A549 (cell line): Measurements from ENCODE around the gene TNFRSF1B. TPM values are rescaled to one million over a fixed set of nuclear protein-coding genes. Genes with fewer than 3 reads are reported as not detected.

Experiments used
- ATAC-seq, 2 experiments: fragments of 200-7000 bp in 1 of 2; fragments of >200 bp in 1 of 2; cut with Nextera tagmentation in 1 of 2; cut with Tn5 transposase in 1 of 2; 3 replicates each; pipeline versions ENCODE4 v1.8.0 to v1.9.1; 2018 to 2020; ENCODE audit warnings: mild to moderate bottlenecking in 1 of 2, moderate library complexity in 1 of 2
- CTCF ChIA-PET: fragments of 300-600 bp; sonication (Branson Sonifier 250); formaldehyde crosslinking; extraction: SDS; loops from one replicate; lab custom pipeline; 2021; ENCODE audit warnings: antibody characterized with exemption, inconsistent platforms; lab: Yijun Ruan, JAX
- POLR2A ChIA-PET: fragments of 350-600 bp; formaldehyde crosslinking; extraction: SDS; loops from one replicate; lab custom pipeline; 2021; ENCODE audit warnings: antibody characterized with exemption, inconsistent platforms; lab: Yijun Ruan, JAX
- DNase-seq, 2 experiments: peaks; one replicate each; pipeline versions ENCODE4 v3.0.0 to v3.0.0-alpha.2; 2011 to 2016; ENCODE audit warnings: low read depth in 1 of 2, low spot score in 1 of 2
- FAIRE-seq: peaks from 2 replicates; lab custom pipeline; 2011; peaks lifted over from hg19 to GRCh38; lab: Jason Lieb, UNC
- H3K27ac ChIP-seq, 2 experiments: fragments of >200 bp; sonication (Bioruptor Twin); formaldehyde crosslinking; 3 replicates each; pipeline ENCODE4 v1.5.1; 2016 to 2017
- H3K4me1 ChIP-seq: fragments of >200 bp; sonication (Bioruptor Twin); formaldehyde crosslinking; 3 replicates; pipeline ENCODE4 v1.6.1; 2016
- H3K4me2 ChIP-seq: fragments of >200 bp; sonication (Bioruptor Twin); formaldehyde crosslinking; 3 replicates; pipeline ENCODE4 v1.6.1; 2016
- H3K4me3 ChIP-seq: fragments of >200 bp; sonication (Bioruptor Twin); formaldehyde crosslinking; 3 replicates; pipeline ENCODE4 v1.5.1; 2016
- H3K9me3 ChIP-seq: fragments of >200 bp; sonication (Bioruptor Twin); formaldehyde crosslinking; 3 replicates; pipeline ENCODE4 v1.6.1; 2016
- ATOH8 ChIP-seq: fragments of 250-450 bp; sonication (Bioruptor Pico); IDR thresholded peaks from 2 replicates; pipeline ENCODE4 v1.5.0; 2020; ENCODE audit warnings: low read depth, mild to moderate bottlenecking, moderate library complexity
- BCL3 ChIP-seq: fragments of >200 bp; sonication (Bioruptor Twin); formaldehyde crosslinking; IDR thresholded peaks from 3 replicates; pipeline ENCODE4 v1.6.1; 2016
- CEBPB ChIP-seq, 2 experiments: fragments of >200 bp in 1 of 2; sonication (Bioruptor Twin) in 1 of 2; formaldehyde crosslinking in 1 of 2; IDR thresholded peaks; 2 replicates each; pipeline ENCODE4 v1.6.1; 2012 to 2016
- CHD2 ChIP-seq: fragments of 150-350 bp; IDR thresholded peaks from 2 replicates; pipeline ENCODE4 v1.6.1; 2014; ENCODE audit warnings: low read length; ENCODE audit not compliant: partially characterized antibody
- CHD4 ChIP-seq: fragments of 200-600 bp; sonication (generic); IDR thresholded peaks from 2 replicates; pipeline ENCODE4 v1.6.1; 2016; ENCODE audit warnings: antibody characterized with exemption, mild to moderate bottlenecking, borderline replicate concordance
- CTCF ChIP-seq: fragments of >200 bp; sonication (Bioruptor Twin); formaldehyde crosslinking; IDR thresholded peaks from 3 replicates; pipeline ENCODE4 v1.5.1; 2016
- EHF ChIP-seq: fragments of 250-450 bp; sonication (Bioruptor Pico); IDR thresholded peaks from 2 replicates; pipeline ENCODE4 v1.5.0; 2020; ENCODE audit warnings: mild to moderate bottlenecking
- FOSB ChIP-seq: fragments of 250-450 bp; sonication (Bioruptor Pico); IDR thresholded peaks from 2 replicates; pipeline ENCODE4 v1.5.0; 2020; ENCODE audit warnings: mild to moderate bottlenecking, moderate library complexity
- FOXS1 ChIP-seq: fragments of 250-450 bp; sonication (Bioruptor Pico); IDR thresholded peaks from 2 replicates; pipeline ENCODE4 v1.5.0; 2020; ENCODE audit warnings: mild to moderate bottlenecking, moderate library complexity
- GATA3 ChIP-seq: IDR thresholded peaks from 2 replicates; pipeline ENCODE4 v1.6.1; 2012; ENCODE audit warnings: borderline replicate concordance
- HDAC2 ChIP-seq: fragments of 200-600 bp; sonication (generic); IDR thresholded peaks from 2 replicates; pipeline ENCODE4 v1.6.1; 2016
- HOXA7 ChIP-seq: fragments of 250-450 bp; sonication (Bioruptor Pico); IDR thresholded peaks from 2 replicates; pipeline ENCODE4 v1.5.0; 2020; ENCODE audit warnings: mild to moderate bottlenecking, moderate library complexity
- HOXB13 ChIP-seq: fragments of 250-450 bp; sonication (Bioruptor Pico); IDR thresholded peaks from 2 replicates; pipeline ENCODE4 v1.5.0; 2020; ENCODE audit warnings: low read depth, mild to moderate bottlenecking, moderate library complexity
- HOXB5 ChIP-seq: fragments of 250-450 bp; sonication (Bioruptor Pico); IDR thresholded peaks from 2 replicates; pipeline ENCODE4 v1.5.0; 2020; ENCODE audit warnings: mild to moderate bottlenecking, moderate library complexity
- JUN ChIP-seq, 2 experiments: fragments of >200 bp; sonication (Bioruptor Twin); formaldehyde crosslinking; IDR thresholded peaks; 2 replicates in 1 of 2; 3 replicates in 1 of 2; pipeline ENCODE4 v1.6.1; 2016 to 2017
- JUNB ChIP-seq: fragments of >200 bp; sonication (Bioruptor Twin); formaldehyde crosslinking; IDR thresholded peaks from 2 replicates; pipeline ENCODE4 v1.6.1; 2016
- KDM1A ChIP-seq: fragments of 200-600 bp; sonication (generic); IDR thresholded peaks from 2 replicates; pipeline ENCODE4 v1.6.1; 2016; ENCODE audit warnings: low read depth, mild to moderate bottlenecking
- KDM5A ChIP-seq: fragments of 200-600 bp; sonication (generic); IDR thresholded peaks from 2 replicates; pipeline ENCODE4 v1.6.1; 2016; ENCODE audit warnings: antibody characterized with exemption, mild to moderate bottlenecking
- MAFK ChIP-seq: fragments of 450-650 bp; IDR thresholded peaks from 2 replicates; pipeline ENCODE4 v1.6.1; 2014; ENCODE audit not compliant: partially characterized antibody
- MYC ChIP-seq: IDR thresholded peaks from 2 replicates; pipeline ENCODE4 v1.6.1; 2012; ENCODE audit warnings: mild to moderate bottlenecking, inconsistent platforms, low read length, improper control_type of control experiment, borderline replicate concordance
- NFE2L2 ChIP-seq: fragments of 150-350 bp; conservative IDR thresholded peaks from 2 replicates; pipeline ENCODE4 v1.6.1; 2014; ENCODE audit warnings: low read length
- NR3C1 ChIP-seq: fragments of >200 bp; sonication (Bioruptor Twin); formaldehyde crosslinking; IDR thresholded peaks from 3 replicates; pipeline ENCODE4 v1.6.1; 2017
- PBX3 ChIP-seq: IDR thresholded peaks from 2 replicates; pipeline ENCODE4 v1.6.1; 2012
- RARB ChIP-seq: fragments of 250-450 bp; sonication (Bioruptor Pico); IDR thresholded peaks from 2 replicates; pipeline ENCODE4 v1.8.0; 2021; ENCODE audit warnings: mild to moderate bottlenecking, moderate library complexity
- RFX5 ChIP-seq: fragments of 450-650 bp; IDR thresholded peaks from 2 replicates; pipeline ENCODE4 v1.7.1; 2014; ENCODE audit warnings: antibody characterized with exemption, mild to moderate bottlenecking, moderate library complexity
- SREBF2 ChIP-seq: fragments of 450-650 bp; IDR thresholded peaks from 2 replicates; pipeline ENCODE4 v1.6.1; 2014; ENCODE audit warnings: mild to moderate bottlenecking, moderate library complexity
- TFCP2L1 ChIP-seq: fragments of 250-450 bp; sonication (Bioruptor Pico); IDR thresholded peaks from 2 replicates; pipeline ENCODE4 v1.5.0; 2021; ENCODE audit warnings: mild to moderate bottlenecking
- USF2 ChIP-seq: fragments of 450-650 bp; IDR thresholded peaks from 2 replicates; pipeline ENCODE4 v1.6.1; 2014; ENCODE audit warnings: antibody characterized with exemption
- WGBS: methylation state at CpG from one replicate; pipeline ENCODE4 v1.1.6; 2017; ENCODE audit errors: missing lambda C conversion rate; 5-methylcytosine and 5-hydroxymethylcytosine counted together
- polyA plus RNA-seq, 4 experiments: library from polyadenylated mRNA; depleted of rRNA in 3 of 4; stranded (reverse); fragments of >200 nt; fragmentation: RNase III in 1 of 4; extraction: RNeasy Plus Mini Kit Qiagen cat#74134 plus additional on column Dnase treatment in 1 of 4; gene quantifications; 2 replicates in 3 of 4; 3 replicates in 1 of 4; pipeline ENCODE4 v1.2.3, GENCODE V29; 2011 to 2017

TNFRSF1B gene
- polyA plus RNA-seq, 2 of the 4 experiments (the other 2 are of a cell fraction): 0.05 to 0.06 TPM

DNA sequence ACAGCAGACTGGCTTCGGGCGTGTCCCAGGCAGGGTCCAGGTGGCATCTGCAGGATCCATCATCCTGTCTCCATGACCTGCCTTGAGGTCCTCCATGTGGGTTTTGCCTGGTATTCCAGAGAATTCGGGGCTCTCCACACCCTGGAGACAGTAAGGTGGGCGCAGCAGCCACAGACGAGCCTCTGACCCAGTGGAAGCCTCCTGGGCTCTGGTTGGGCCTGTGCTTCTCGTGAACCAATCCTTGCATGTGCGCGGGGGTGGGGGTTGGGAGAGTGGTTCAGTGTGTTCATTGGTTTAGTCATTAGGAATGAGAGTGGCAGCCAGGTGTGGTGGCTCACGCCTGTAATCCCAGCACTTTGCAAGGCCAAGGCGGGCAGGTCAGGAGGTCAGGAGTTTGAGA, 32.1 kb upstream of the TNFRSF1B start:
- 79% methylated on average over 7 of the region's 10 CpGs for WGBS
- ChIA-PET CTCF (interaction anchor here (1.1 kb wide), 1 partner anchor 10 kb away, joined by 5 read pairs; no protein-coding TSS in a partner anchor), POLR2A (no interaction called here)
- TF ChIP-seq EHF (CRISPR knock-in tag): no peak
- TF ChIP-seq HDAC2: no peak
- TF ChIP-seq CHD2: no peak
- no peak for TF ChIP-seq BCL3
- no peak for TF ChIP-seq KDM1A
- no peak for TF ChIP-seq NFE2L2
- TF ChIP-seq MYC: no peak
- TF ChIP-seq FOXS1 (CRISPR knock-in tag): no peak
- no peak for TF ChIP-seq NR3C1
- no peak for TF ChIP-seq CEBPB (IDR thresholded peaks at IDR 0.05)
- no peak for TF ChIP-seq HOXB13 (CRISPR knock-in tag)
- TF ChIP-seq FOSB (CRISPR knock-in tag): no peak
- TF ChIP-seq RARB (CRISPR knock-in tag): no peak
- no peak for TF ChIP-seq USF2
- no peak for TF ChIP-seq CTCF
- no peak for TF ChIP-seq TFCP2L1 (CRISPR knock-in tag)
- no peak for TF ChIP-seq RFX5
- Histone ChIP-seq H3K27ac (no peak overlapping the region), H3K4me3 (no peak overlapping the region), H3K4me1 (no peaks in the 10 kb centered on the region), H3K4me2 (no peak overlapping the region), H3K9me3 (no peaks in the 10 kb centered on the region)
- DNase-seq: no peak
- no peak for FAIRE-seq
- no peak for ATAC-seq

- WGBS: 35% methylated on average over 4 of the region's 6 CpGs
- TF ChIP-seq RFX5: no peak
- no peak for TF ChIP-seq SREBF2
- TF ChIP-seq HOXB13 (CRISPR knock-in tag): no peak
- TF ChIP-seq CEBPB (IDR thresholded peaks at IDR 0.05): no peak
- no peak for TF ChIP-seq CHD4
- TF ChIP-seq KDM5A: no peak
- TF ChIP-seq HOXA7 (CRISPR knock-in tag): no peak
- no peak for TF ChIP-seq JUN (IDR thresholded peaks at IDR 0.05)
- no peak for TF ChIP-seq PBX3
- no peak for TF ChIP-seq GATA3
- TF ChIP-seq HOXB5: no peak
- no peak for TF ChIP-seq ATOH8 (CRISPR knock-in tag)
- TF ChIP-seq JUNB: no peak
- TF ChIP-seq MAFK: no peak
- ATAC-seq (no peak; a peak in 1 of 6 replicates), DNase-seq (no peak), FAIRE-seq (no peak)
- no peaks in the 10 kb centered on the region for H3K9me3 ChIP-seq
- ChIA-PET POLR2A (no interaction called here), CTCF (interaction anchor here (1.0 to 1.4 kb wide), 2 partner anchors 11 to 73 kb away, joined by 4 to 8 read pairs; no protein-coding TSS in a partner anchor)
- no peak overlapping the region for H3K27ac ChIP-seq
- no peak overlapping the region for H3K4me3 ChIP-seq
- no peak overlapping the region for H3K4me2 ChIP-seq
- H3K4me1 ChIP-seq: no peaks in the 10 kb centered on the region
Measured at GRCh38 chr1:12135612-12136011, 31.2 kb upstream of the TNFRSF1B start.
